GM12891 (cell line): ENCODE measurements around the gene CHST8.

Experiments used
- POLR2A ChIP-seq: IDR thresholded peaks from 2 replicates; pipeline ENCODE4 v1.6.1; 2011; ENCODE audit warnings: low read depth, low read length, control low read depth
- POLR2AphosphoS5 ChIP-seq: IDR thresholded peaks from 2 replicates; pipeline ENCODE4 v1.6.1; 2011; ENCODE audit warnings: low read depth, low read length, control low read depth
- POU2F2 ChIP-seq: IDR thresholded peaks from 2 replicates; pipeline ENCODE4 v1.6.1; 2011; ENCODE audit warnings: low read depth, mild to moderate bottlenecking, control low read depth, low read length, moderate library complexity
- SPI1 ChIP-seq: IDR thresholded peaks from 2 replicates; pipeline ENCODE4 v1.6.1; 2011; ENCODE audit warnings: low read depth, low read length, control low read depth
- TAF1 ChIP-seq: IDR thresholded peaks from 2 replicates; pipeline ENCODE4 v1.6.1; 2011; ENCODE audit warnings: low read depth, low read length, control low read depth

GRCh38 chr19:33819506-33819879 lies 197.7 kb downstream of the CHST8 start:
- TF ChIP-seq POLR2AphosphoS5 (no peak), POLR2A (no peak), POU2F2 (no peak), TAF1 (no peak), SPI1 (no peak)
